SKM-1 treated with dmso at 0.1 percent for 144 hours (cell line): ENCODE results near the gene ZNF816.
"Not testable (repeated sequence)": the region's sequence is repeated elsewhere in the genome, so short reads cannot be mapped to it uniquely, and the experiment has no call there.

Experiments
- DNase-seq: peaks from one replicate; lab custom pipeline; 2025; ENCODE audit not compliant: unreplicated experiment; lab: John Stamatoyannopoulos, UW

The ZNF816 gene

GRCh38 chr19:52961981-52962380 is 700 bp downstream of the ZNF816 start:
- no peak for DNase-seq

- no peak for DNase-seq
Measured at GRCh38 chr19:52959613-52960295, 2.9 kb downstream of the ZNF816 start.

- DNase-seq: no peak
Measured at GRCh38 chr19:52957591-52957990, 5.1 kb downstream of the ZNF816 start.

- DNase-seq: no peak
Measured at GRCh38 chr19:52956917-52957316, 5.8 kb downstream of the ZNF816 start.

- no peak for DNase-seq
Measured at GRCh38 chr19:52949422-52949821, 13.3 kb downstream of the ZNF816 start.

- no peak for DNase-seq
Measured at GRCh38 chr19:52948025-52948770, 14.5 kb downstream of the ZNF816 start.

GRCh38 chr19:52946322-52947310 is 16.1 kb downstream of the ZNF816 start:
- no peak for DNase-seq

GRCh38 chr19:52945652-52946321 is 16.9 kb downstream of the ZNF816 start:
- no peak for DNase-seq

GRCh38 chr19:52944703-52945493 is 17.8 kb downstream of the ZNF816 start:
- DNase-seq: not testable (repeated sequence)

DNA sequence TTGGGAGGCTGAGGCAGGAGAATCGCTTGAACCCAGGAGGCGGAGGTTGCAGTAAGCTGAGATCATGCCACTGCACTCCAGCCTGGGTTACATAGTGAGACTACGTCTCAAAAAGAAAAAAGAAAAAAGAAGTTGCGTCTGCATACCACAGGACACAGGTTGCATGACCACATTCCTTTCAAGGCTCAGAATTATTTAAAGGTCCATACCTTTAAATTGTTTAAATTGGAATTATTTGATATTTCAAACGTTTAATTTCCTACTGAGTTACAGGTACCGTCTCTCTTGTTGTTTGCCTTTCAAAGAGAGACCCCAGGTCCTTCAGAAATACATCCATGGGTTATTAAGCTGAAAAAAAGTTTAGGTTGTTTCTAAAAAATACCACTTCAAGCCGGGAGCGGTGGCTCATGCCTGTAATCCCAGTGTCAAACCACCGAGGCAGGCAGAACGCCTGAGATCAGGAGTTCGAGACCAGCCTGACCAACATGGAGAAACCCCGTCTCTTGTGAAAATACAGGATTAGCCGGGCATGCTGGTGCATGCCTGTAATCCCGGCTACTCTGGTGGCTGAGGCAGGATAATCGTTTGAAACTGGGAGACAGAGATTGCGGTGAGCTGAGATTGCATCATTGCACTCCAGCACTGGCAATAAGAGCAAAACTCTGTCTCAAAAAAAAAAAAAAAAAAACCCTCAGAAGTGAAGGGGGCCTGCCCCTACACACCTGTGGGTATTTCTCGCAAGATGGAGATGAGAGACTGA is 18.6 kb downstream of the ZNF816 start:
- no peak for DNase-seq

GRCh38 chr19:52943134-52943883 is 19.4 kb downstream of the ZNF816 start:
- DNase-seq: no peak

- DNase-seq: peak; percentile 6
Measured at GRCh38 chr19:52942386-52943133, 20.1 kb downstream of the ZNF816 start.

DNA sequence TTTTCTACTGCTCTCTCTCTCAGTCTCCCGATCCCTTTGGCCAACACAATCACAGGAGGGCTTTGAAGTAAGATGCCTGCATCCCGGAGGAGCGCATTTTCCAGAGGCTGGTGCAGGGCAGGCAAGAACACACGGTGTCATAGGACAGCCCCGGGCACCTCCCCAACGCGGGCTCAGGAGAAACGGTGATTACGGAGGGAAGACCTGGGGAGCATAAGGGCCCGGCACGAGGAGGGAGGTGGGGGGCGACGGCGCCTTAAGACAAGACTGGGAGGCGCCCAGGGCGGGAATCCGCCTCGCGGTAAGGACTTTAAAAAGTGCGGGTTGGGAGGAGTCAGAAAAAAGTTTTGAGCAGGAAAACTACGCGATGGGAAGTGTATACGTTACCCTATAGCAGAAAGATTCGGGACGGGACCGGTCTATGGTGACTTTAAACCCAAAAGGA is 20.7 kb downstream of the ZNF816 start:
- no peak for DNase-seq

DNA sequence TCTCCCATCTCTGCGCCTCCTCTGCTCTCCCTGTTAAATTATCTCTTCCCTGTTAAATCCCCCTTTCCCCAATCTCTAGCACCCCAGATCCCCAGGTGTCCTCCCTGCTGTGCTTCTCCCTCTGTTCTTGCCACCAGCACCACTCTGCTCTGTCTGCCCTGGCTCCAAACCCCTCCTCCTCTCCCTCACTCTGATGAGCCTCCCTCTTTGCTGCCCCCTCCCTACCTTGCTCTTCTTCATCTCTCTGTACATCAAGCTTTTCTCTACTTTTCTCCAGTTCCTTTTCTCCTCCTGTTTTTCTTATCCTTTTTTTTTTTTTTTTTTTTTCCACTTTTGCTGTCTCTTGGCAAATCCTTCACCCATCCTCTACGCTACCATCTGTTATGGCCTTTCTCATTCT is 21.2 kb downstream of the ZNF816 start:
- not testable (repeated sequence) for DNase-seq

GRCh38 chr19:52940905-52941304 is 21.8 kb downstream of the ZNF816 start:
- not testable (repeated sequence) for DNase-seq

GRCh38 chr19:52938761-52939160 is 23.9 kb downstream of the ZNF816 start:
- no peak for DNase-seq

- DNase-seq: no peak
Measured at GRCh38 chr19:52936954-52937325, 25.7 kb downstream of the ZNF816 start.
